Subcutaneous adipose tissue (tissue), 4 donors: ENCODE measurements around the gene C1QA. TPM values are rescaled to one million over a fixed set of nuclear protein-coding genes. Genes with fewer than 3 reads are reported as not detected.

Experiments
- total RNA-seq, 4 donors: library from RNA; depleted of rRNA; stranded (reverse); fragments of >200 nt; gene quantifications; one replicate each; pipeline ENCODE4 v1.1.0, GENCODE V29; 2016
- TF ChIP-seq, protein P1 (sequence below): fragments of 450-650 bp; IDR thresholded peaks from one replicate; pipeline ENCODE4 v1.5.1; 2016; ENCODE audit warnings: low read depth, mild to moderate bottlenecking, control low read depth, antibody characterized with exemption, moderate library complexity

Gene C1QA
- total RNA-seq, 4 donors from 2014 or later: 180 to 794 (median 365) TPM

DNA sequence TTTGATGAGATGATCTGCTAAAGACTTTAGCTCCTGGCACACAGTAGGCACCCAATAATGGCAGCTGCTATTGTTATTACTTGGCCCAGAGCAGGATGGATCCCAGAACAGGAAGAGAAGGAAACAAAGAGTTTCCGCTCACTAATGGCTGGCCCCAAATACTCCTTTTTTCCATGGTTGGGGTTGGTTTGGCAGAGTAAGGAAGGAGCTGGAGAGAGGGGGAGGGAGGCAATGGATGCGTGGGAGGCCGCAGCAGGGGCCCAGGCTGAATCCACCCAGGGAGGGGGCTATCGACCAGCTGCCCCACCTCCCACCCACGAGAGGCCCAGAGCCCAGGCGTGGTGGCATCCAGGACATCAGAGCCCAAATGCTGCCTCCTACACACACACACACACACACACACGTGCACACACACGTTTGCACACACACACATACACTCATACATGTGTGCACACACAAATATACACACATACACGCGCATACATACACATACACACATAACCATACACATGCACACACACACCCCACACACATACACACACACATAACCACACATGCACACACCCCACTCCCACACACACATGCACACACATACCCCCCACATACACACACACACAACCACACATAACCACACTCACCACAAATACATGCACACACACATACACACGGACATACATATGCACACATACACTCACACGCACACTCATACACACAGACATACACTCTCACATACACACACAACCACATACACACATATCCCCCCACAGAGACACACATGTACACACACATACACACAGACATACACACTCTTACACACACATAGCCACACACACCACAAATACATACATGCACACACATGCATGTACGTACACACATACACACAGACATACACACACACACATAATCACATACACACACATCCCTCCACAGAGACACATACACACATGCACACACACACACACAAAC is 41.8 kb downstream of the C1QA start:
- TF ChIP-seq, protein P1, sequence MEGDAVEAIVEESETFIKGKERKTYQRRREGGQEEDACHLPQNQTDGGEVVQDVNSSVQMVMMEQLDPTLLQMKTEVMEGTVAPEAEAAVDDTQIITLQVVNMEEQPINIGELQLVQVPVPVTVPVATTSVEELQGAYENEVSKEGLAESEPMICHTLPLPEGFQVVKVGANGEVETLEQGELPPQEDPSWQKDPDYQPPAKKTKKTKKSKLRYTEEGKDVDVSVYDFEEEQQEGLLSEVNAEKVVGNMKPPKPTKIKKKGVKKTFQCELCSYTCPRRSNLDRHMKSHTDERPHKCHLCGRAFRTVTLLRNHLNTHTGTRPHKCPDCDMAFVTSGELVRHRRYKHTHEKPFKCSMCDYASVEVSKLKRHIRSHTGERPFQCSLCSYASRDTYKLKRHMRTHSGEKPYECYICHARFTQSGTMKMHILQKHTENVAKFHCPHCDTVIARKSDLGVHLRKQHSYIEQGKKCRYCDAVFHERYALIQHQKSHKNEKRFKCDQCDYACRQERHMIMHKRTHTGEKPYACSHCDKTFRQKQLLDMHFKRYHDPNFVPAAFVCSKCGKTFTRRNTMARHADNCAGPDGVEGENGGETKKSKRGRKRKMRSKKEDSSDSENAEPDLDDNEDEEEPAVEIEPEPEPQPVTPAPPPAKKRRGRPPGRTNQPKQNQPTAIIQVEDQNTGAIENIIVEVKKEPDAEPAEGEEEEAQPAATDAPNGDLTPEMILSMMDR: no peak

DNA sequence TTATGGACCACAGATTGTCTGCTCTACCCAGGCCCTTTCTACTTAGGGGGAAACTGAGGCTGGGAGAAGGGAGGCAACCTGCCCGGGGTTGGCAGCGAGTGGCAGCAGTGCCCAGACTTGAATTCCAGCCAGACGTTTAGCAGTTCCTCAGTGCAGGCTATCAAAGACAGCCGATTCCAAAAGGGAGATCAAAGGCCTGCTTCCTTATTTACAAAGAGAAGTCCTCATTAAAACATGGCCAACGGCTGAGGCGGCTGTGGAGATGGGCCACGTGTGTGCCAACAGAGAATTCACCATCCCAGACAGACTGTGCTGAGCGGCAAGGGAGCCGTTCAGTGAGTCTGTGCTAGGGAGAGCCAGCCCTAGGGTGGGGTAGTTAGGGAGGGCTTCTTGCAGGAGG is 44.3 kb downstream of the C1QA start:
- TF ChIP-seq, protein P1: no peak

DNA sequence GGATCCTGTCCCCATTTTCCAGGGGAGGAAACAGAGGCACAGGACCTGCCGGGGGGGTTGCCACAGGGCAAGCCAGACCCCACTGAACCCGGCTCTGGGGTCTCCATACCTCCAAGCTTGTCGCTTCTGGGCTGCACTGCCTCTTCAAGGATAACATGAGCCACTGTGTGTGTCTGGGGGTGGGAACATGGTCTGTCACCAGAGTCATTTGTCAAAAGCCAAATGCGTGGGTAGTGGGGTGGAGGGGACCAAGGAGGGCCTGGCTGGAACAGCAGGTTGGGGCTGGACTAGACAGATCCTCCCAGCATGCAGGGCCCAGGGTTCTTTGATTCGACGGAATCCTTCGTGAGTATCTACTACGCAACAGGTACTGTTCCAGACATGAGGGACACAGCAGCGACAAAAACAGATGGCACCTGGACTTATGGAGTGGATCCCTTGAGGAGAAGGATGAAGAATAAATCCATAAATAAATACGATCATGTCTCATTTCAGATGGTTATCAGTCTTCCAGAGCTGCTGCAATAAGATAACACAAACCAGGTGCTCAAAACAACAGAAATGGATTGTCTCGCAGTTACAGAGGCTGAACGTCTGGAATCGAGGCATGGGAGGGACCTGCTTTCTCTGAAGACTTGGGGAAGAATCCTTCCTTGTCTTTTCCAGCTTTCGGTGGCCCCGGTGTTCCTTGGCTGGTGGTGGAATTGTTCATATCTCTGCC is 45.3 kb downstream of the C1QA start:
- TF ChIP-seq, protein P1: no peak

DNA sequence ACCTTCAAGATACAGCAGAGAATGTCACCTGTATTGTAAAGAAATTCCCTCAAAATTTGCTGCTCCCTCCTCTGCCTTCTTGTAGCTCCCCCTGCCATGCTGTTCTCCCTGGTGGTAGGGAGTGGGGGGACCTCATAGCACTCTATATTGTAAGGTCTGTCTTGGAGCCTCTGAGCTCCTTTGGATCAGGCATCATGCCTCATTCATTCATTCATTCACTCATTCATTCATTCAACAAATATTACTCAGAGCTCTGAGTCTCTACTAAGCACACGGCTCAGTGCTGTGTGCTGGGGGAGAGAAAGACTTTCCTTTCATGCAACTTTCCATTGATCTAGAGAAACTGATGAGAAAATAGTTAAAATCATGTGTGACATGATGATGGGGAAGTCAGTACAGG is 47.1 kb downstream of the C1QA start:
- TF ChIP-seq, protein P1: no peak

DNA sequence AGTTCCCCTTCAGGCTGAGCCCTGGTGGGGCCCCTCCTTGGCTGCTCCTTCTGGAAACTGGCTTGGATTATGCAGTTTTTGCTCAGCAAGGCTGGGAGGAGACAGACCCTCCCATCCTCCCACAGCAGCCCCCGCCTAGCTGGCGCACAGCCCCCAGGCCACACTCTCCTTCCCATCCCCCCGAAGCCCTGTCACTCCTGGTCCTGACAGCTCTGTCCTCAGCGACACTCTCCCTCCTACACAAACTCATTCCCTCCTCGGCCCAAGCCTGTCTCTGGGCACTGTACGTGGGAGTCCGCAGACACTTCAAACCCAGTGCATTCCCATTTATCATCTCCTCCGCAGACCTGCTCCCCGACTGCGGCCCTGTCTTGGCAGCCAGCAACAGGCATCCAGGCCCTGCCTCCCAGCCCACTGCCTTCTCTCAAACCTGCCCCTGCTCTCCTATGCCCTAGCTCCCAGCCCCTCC is 49.2 kb downstream of the C1QA start:
- TF ChIP-seq, protein P1: no peak

DNA sequence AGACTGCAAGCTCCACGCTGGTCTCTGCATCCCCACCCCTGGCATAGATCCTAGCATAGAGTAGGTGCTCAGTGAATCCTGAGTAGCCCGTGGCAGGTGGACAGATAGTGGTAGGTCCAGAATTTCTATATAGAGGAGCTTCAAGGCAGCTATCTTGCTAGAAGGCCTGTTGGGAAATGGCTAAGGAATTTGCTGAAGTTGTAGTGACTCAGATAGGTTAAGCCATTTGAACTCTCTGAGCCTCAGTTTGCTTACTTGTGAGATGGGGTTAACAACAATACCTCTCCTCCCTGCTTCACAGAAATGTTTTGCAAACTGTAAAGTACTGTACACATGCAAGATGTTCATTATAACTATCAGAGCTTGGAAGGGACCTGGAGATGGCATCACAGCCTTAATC is 50.8 kb downstream of the C1QA start:
- TF ChIP-seq, protein P1: no peak

DNA sequence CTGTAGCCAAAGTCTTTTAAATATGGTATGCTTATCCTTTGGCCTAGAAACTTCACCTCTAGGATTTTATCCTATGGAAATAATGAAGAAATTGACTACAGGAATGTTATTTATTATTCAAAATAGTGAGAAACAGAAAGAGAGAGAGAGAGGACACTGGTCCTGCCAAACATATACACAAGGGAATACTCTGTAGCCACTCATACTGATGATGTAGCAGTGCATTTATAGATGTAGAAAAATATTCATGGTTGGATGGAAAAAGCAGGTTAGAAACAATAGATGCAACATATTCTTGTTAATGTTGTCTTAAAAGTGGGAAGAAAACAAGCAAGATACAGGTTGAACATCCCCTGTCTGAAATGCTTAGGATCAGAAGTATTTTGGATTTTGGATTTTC is 52.0 kb downstream of the C1QA start:
- TF ChIP-seq, protein P1: no peak
